HG02763 (cell line): Measurements from ENCODE around the gene PRKCH.

Experiments used
- ATAC-seq: cut with Tn5 transposase; IDR thresholded peaks from one replicate; pipeline ENCODE4 v1.9.1; 2021; ENCODE audit warnings: mild to moderate bottlenecking, moderate library complexity; ENCODE audit not compliant: unreplicated experiment

The PRKCH gene

GRCh38 chr14:61505815-61506809 is 184.7 kb downstream of the PRKCH start:
- ATAC-seq, result no peak

- no peak for ATAC-seq
Measured at GRCh38 chr14:61508526-61508925, 187.1 kb downstream of the PRKCH start.

DNA sequence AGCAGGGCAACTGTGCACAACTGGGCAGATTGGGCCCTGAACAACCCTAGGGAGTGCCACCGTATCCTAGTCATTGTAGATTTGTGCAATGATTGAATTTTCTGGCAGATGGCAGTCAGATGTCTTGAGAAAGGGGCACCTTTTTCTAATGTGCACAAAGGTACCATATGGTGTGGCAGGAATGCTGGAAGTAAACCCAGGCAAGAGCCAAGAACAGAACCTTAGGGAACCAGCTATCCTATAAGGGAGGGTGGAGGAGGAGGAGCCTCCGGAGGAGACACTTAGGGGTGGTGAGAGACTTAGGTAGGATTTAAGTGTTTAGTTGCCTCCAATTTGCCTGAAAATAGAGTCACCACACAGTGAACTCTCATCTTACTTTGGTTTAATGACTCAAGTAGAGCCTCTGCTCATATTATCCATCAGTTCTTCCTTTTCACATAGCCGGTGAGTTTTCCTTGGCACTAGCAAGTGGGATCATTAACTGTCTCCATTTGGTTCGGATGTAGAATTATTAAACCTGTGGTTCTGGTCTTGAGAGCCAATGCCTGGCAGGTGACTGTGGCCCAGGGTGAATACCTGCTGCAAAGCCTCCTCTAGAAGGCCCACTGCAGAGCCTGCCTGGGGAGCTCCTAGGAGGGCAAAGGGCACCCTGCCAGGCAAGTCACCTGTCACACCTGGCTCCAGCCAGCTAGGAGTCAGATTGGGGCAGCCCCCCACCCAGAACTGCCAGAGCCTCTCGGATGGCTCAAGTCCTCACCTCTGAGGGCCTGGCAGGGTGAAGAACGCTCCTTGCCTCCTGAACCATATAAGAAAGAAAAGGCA is 189.6 kb downstream of the PRKCH start:
- ATAC-seq, result no peak

DNA sequence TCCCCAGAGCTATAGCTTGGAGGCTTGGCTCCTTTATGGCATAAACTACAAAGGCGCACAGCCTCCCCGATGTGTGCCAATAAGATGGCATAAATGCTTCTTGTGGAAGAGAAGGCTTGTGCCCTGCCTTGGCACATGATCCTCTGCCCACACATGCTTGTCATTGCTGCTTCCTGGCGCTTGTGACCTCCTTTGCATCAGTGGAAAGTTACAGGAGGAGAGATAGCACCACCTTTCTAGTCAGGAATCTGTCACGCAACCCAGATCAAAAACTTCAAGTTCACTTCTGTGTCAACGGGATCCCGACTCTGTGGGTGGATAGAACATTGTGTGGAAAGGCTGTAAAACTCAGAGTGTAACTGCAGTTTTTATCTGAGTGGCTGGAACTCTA is 190.2 kb downstream of the PRKCH start:
- ATAC-seq, result no peak

DNA sequence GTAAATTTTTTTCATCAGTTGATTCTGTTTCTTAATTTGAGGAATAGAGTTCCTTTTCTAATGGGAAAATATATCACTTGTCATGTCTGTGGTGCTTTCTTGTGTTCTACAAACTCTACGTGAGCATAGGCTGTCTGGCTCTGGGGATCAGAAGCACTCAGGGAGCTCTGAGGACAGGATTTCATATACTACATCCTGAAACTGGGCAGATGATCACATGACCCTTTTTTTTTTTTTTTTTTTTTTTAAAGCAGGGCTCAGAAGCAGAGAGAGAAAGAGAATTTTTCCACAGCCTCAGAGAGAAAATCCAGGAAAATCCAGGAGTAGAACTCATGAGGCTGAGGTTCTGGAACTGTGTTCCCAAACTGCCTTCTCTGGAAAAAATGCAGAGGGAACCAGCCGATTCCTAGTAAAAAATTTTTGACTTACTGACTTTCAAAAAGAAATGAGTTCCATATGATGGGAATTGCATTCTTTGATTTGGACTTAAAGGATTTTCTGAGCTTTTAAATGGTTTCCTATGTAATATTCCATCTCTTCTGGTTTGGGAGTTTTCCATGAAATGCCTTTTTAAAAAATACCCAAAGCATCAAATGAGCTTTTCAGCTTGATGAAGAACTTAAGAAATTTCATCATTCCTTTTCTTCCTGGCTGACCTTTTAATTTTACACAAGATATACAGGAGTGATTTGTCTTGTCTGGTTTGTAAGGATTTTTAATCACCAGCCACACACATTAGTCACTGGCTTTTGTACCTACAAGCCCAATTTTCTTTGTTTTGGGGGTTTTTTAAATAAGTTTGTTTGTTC is 190.9 kb downstream of the PRKCH start:
- ATAC-seq, result no peak

GRCh38 chr14:61513986-61514830 is 192.8 kb downstream of the PRKCH start:
- no peak for ATAC-seq

GRCh38 chr14:61514927-61515326 is 193.5 kb downstream of the PRKCH start:
- ATAC-seq, result no peak

DNA sequence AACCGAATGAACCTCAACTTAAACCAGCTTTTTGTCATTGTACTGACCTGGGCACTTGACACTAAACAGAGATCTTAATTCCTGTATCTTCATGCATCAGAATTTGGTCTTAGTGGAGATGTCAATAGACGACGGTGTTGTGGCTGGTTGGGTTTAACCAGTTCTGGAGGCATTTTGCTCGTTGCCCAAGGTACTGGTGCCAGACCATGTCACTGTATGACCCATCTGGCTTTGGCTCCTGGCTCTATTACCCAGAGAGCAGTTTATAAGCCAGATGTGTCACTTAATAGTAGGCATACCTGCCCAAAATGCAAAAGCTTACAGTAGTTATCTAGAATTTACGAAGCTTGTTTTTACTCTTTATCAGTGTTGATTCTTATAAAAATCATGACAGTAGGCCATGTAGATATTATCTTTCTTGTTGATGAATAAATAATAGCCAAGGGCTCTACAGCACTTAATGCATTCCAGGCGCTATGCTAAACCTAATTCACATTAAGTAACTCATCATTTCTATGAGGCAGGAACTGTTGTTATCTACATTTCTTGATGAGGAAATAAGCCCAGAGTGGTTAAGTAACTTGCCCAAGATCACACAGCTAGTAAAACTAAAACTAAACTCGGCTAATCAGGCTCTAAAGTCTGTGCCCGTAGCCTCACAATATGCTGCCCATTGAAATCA is 194.2 kb downstream of the PRKCH start:
- ATAC-seq, result no peak

- no peak for ATAC-seq
Measured at GRCh38 chr14:61516118-61516743, 194.9 kb downstream of the PRKCH start.

DNA sequence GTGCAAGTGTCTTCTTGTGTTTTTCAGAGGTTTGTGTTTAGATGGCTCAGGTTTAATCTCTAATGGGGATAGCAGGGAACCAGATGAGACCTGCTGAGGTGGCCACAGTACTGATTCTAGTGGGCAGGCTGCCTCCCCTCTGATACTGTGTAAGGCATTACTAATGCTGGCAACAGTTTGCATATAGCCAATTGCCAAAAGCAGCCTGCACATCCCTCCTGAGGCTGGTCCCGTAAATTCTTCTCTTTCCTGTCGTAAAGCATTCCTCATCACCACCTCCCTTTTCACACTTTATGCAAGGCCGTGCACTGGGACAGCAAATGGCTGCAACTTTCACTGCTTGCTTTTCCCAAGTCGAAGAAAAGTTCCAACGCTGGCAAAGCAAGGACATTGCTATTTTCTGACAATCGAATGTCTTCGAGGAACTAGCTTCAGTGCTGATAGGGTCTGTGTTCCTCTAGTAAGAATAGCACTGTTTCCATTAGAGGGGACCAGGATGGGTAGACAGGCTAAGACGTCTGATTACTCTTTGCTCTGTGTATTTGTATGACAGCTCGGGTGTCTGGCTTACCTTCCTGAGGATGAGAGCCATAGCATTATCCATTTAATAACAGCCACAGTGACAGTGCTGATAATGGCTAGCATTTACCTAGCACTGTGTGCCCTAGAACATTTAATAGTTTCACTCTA is 195.7 kb downstream of the PRKCH start:
- ATAC-seq, result no peak

GRCh38 chr14:61517911-61518384 is 196.6 kb downstream of the PRKCH start:
- no peak for ATAC-seq

- ATAC-seq, result no peak
Measured at GRCh38 chr14:61518403-61518802, 197.0 kb downstream of the PRKCH start.

- no peak for ATAC-seq
Measured at GRCh38 chr14:61519106-61519505, 197.7 kb downstream of the PRKCH start.

- no peak for ATAC-seq
Measured at GRCh38 chr14:61519735-61520134, 198.4 kb downstream of the PRKCH start.

GRCh38 chr14:61520576-61520975 is 199.2 kb downstream of the PRKCH start:
- ATAC-seq, result no peak

GRCh38 chr14:61521773-61522172 is 200.4 kb downstream of the PRKCH start:
- no peak for ATAC-seq

GRCh38 chr14:61523751-61524150 is 202.4 kb downstream of the PRKCH start:
- ATAC-seq, result no peak

DNA sequence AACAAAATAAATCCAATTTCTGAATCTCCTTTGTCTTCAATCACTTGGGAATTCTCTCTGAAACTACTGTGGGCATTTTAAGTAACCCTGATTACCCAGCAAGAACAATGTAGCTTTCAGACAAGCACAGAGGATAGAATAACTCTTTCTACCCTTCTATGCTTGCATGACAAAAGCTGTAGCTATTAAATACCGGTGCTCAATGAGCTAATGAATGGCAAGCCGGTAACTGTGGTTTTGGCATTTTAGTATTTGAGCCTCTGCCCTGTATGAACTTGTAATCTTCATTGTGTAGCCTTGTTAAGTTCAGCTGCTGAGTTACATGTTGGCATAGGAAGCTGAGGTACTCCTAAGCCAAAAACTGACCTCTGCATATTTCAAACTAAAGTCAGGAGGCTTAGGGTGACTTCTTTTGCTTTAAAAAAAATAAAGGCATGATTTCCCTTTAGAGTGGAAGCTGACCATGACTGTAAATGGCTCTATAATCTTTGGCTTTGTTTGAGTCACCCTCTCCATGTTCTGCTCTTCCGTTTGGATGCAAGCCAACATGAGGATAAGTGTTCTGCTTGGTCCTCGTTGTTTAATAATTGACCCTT is 202.9 kb downstream of the PRKCH start:
- no peak for ATAC-seq
